Left lung (tissue), 10 donors: ENCODE measurements around the gene LIN9. TPM values are rescaled to one million over a fixed set of nuclear protein-coding genes. Genes with fewer than 3 reads are reported as not detected.
A peak's percentile ranks its signal among the peaks of the same experiment; 100 is the strongest.

ENCODE experiments used
- ATAC-seq: fragments of 200-7000 bp; cut with Tn5 transposase; one replicate; pipeline ENCODE4 v1.9.1; 2020; ENCODE audit warnings: moderate library complexity
- DNase-seq, 4 donors: peaks; one replicate each; pipeline ENCODE4 v3.0.0-alpha.2; 2013 to 2020
- H3K27ac ChIP-seq, 2 donors: fragments of 200-600 bp; sonication (generic) in 1 of 2; one replicate each; pipeline versions ENCODE4 v1.5.0 to v1.8.0; 2020 to 2021
- H3K27me3 ChIP-seq, 2 donors: fragments of 200-600 bp; sonication (generic) in 1 of 2; one replicate each; pipeline versions ENCODE4 v1.5.0 to v1.8.0; 2020 to 2021
- H3K36me3 ChIP-seq, 2 donors: fragments of 200-600 bp; sonication (generic) in 1 of 2; one replicate each; pipeline versions ENCODE4 v1.5.0 to v1.8.0; 2020 to 2021
- H3K4me1 ChIP-seq, 2 donors: fragments of 200-600 bp; one replicate each; pipeline ENCODE4 v1.8.0; 2021
- H3K4me3 ChIP-seq, 2 donors: fragments of 200-600 bp; sonication (generic) in 1 of 2; one replicate each; pipeline versions ENCODE4 v1.5.0 to v1.8.0; 2020 to 2021; ENCODE audit warnings: mild to moderate bottlenecking in 1 of 2
- H3K9me3 ChIP-seq, 2 donors: fragments of 200-600 bp; sonication (generic) in 1 of 2; one replicate each; pipeline versions ENCODE4 v1.5.0 to v1.8.0; 2020 to 2021
- CTCF ChIP-seq, 2 donors: fragments of 200-600 bp; sonication (generic) in 1 of 2; IDR thresholded peaks; one replicate each; pipeline versions ENCODE4 v1.5.0 to v1.8.0; 2021; ENCODE audit warnings: antibody characterized with exemption in 2 of 2
- intact Hi-C, 2 donors: fragments of 100-400 bp; cut with DNase I; formaldehyde crosslinking; loops; one replicate each; pipeline versions ENCODE4 v1.11.2 to v1.14.2; 2022
- polyA plus RNA-seq, 6 donors: library from polyadenylated mRNA; unstranded; fragments of 120-200 nt; gene quantifications; one replicate each; pipeline ENCODE4 v1.2.1, GENCODE V29; 2013; ENCODE audit not compliant: insufficient read length in 6 of 6
- total RNA-seq, 2 donors: library from RNA; stranded (reverse); fragmentation: NEBNext Ultra II Directional; extraction: Animal tissue kit (Norgen Biotek cat#: 25700); gene quantifications; one replicate each; pipeline ENCODE4 v1.2.1, GENCODE V29; 2021
- donor health status: DM: no; HTN: yes; CAD: no.
- donor health status: DM: no; HTN: no; CAD: no.

LIN9 gene
- total and polyA plus RNA-seq, 8 donors, result 3.7 to 14.7 (median 11.5) TPM

DNA sequence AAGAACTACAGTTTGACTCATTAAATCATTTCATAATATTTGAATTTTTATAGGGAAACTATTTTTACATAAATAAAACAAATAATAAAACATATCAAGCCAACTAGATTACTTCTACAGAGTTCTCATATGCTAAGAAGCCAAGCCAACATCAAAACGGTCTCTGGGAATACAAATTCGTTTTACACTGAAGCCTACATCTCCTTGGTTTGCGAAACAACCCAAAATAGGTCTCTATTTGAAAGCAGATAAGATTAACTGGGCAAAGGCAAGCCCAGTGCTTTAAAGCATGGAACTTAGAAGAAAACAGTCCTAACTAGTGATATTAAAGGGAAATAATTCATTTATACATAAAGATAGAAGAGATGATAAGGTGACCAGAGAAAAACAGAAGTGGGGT is 60.2 kb downstream of the LIN9 start:
- ATAC-seq, result no peak

GRCh38 chr1:226248091-226248490 is 60.9 kb downstream of the LIN9 start:
- Histone ChIP-seq H3K27ac (peak overlapping the region; percentile 14 to 46), H3K4me3 (no peak overlapping the region), H3K9me3 (no peaks in the 10 kb centered on the region), H3K36me3 (peaks cover 0 to 4% of the 10 kb centered on the region in 2 donors), H3K4me1 (no peaks in the 10 kb centered on the region), H3K27me3 (no peaks in the 10 kb centered on the region)
- ATAC-seq (peak; percentile 88), DNase-seq (peak in 2 of 4 donors; percentile 64 to 82)
- intact Hi-C loops, result no loop called here
- TF ChIP-seq CTCF (IDR thresholded peaks at IDR 0.05), result no peak

More for the DNA sequence above, 60.2 kb downstream of the LIN9 start:
- H3K4me1 ChIP-seq, result no peaks in the 10 kb centered on the region
- no peak for DNase-seq
- H3K4me3 ChIP-seq, result no peak overlapping the region
- H3K9me3 ChIP-seq, result no peaks in the 10 kb centered on the region
- intact Hi-C loops, result no loop called here
- no peaks in the 10 kb centered on the region for H3K27me3 ChIP-seq
- H3K27ac ChIP-seq, result peak overlapping the region in 1 of 2 donors; percentile 14
- no peak for TF ChIP-seq CTCF (IDR thresholded peaks at IDR 0.05)
- H3K36me3 ChIP-seq, result peaks cover 0 to 4% of the 10 kb centered on the region in 2 donors

GRCh38 chr1:226239421-226239820 is 69.5 kb downstream of the LIN9 start:
- Histone ChIP-seq H3K9me3 (no peaks in the 10 kb centered on the region), H3K27me3 (no peaks in the 10 kb centered on the region), H3K27ac (no peak overlapping the region), H3K4me1 (no peaks in the 10 kb centered on the region), H3K4me3 (no peak overlapping the region), H3K36me3 (peaks cover 0 to 26% of the 10 kb centered on the region in 2 donors)
- ATAC-seq, result no peak
- DNase-seq, result no peak
- intact Hi-C loops, result no loop called here
- TF ChIP-seq CTCF (IDR thresholded peaks at IDR 0.05), result no peak

GRCh38 chr1:226236826-226237225 is 72.1 kb downstream of the LIN9 start:
- no peak for ATAC-seq

DNA sequence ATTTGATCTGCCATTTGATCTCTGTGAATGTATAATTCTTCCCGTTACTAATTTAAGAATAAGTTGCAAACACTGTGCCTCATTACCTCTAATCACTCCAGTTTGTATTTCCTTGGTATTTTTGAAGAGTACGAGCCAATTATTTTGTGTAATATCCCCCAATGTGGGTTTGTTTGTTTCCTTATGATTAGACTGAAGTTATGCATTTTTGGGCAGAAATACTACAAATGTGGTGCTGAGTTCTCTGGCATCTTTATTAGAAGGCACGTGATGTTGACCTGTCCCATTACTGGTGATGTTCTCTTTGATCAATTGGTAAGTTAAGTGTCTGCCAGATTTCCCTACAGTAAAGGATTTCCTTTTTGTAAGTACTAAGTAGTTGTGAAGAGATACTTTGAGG is 75.2 kb downstream of the LIN9 start:
- no peak overlapping the region for H3K27ac ChIP-seq
- no peak overlapping the region for H3K4me3 ChIP-seq
- no peaks in the 10 kb centered on the region for H3K27me3 ChIP-seq
- H3K4me1 ChIP-seq, result no peaks in the 10 kb centered on the region
- H3K9me3 ChIP-seq, result no peaks in the 10 kb centered on the region
- intact Hi-C loops, result no loop called here
- H3K36me3 ChIP-seq, result peaks cover 0 to 42% of the 10 kb centered on the region in 2 donors
- no peak for TF ChIP-seq CTCF (IDR thresholded peaks at IDR 0.05)
- ATAC-seq (no peak), DNase-seq (no peak)

More at GRCh38 chr1:226236826-226237225, 72.1 kb downstream of the LIN9 start:
- no peak for DNase-seq
- no peak overlapping the region for H3K27ac ChIP-seq
- no peaks in the 10 kb centered on the region for H3K9me3 ChIP-seq
- intact Hi-C loops, result no loop called here
- no peaks in the 10 kb centered on the region for H3K4me1 ChIP-seq
- H3K36me3 ChIP-seq, result peaks cover 0 to 32% of the 10 kb centered on the region in 2 donors
- no peak overlapping the region for H3K4me3 ChIP-seq
- no peak for TF ChIP-seq CTCF (IDR thresholded peaks at IDR 0.05)
- H3K27me3 ChIP-seq, result no peaks in the 10 kb centered on the region
